Ovary (tissue), 3 donors: ENCODE results near the gene PLEKHA5.

Source experiments
- POLR2A ChIP-seq: fragments of 450-650 bp; IDR thresholded peaks from one replicate; pipeline ENCODE4 v1.6.1; 2017; ENCODE audit warnings: antibody characterized with exemption, mild to moderate bottlenecking, moderate library complexity
- TF ChIP-seq, protein P1 (sequence below), 3 donors: fragments of 450-650 bp in 2 of 3; fragments of 200-600 bp in 1 of 3; IDR thresholded peaks; one replicate each; pipeline versions ENCODE4 v1.5.1 to v1.8.0; 2016 to 2022; ENCODE audit warnings: antibody characterized with exemption in 3 of 3, mild to moderate bottlenecking in 1 of 3
- donor health status: DM: no; HTN: no; CAD: no.

GRCh38 chr12:19154686-19155085 is 25.2 kb downstream of the PLEKHA5 start:
- TF ChIP-seq, protein P1, sequence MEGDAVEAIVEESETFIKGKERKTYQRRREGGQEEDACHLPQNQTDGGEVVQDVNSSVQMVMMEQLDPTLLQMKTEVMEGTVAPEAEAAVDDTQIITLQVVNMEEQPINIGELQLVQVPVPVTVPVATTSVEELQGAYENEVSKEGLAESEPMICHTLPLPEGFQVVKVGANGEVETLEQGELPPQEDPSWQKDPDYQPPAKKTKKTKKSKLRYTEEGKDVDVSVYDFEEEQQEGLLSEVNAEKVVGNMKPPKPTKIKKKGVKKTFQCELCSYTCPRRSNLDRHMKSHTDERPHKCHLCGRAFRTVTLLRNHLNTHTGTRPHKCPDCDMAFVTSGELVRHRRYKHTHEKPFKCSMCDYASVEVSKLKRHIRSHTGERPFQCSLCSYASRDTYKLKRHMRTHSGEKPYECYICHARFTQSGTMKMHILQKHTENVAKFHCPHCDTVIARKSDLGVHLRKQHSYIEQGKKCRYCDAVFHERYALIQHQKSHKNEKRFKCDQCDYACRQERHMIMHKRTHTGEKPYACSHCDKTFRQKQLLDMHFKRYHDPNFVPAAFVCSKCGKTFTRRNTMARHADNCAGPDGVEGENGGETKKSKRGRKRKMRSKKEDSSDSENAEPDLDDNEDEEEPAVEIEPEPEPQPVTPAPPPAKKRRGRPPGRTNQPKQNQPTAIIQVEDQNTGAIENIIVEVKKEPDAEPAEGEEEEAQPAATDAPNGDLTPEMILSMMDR (IDR thresholded peaks at IDR 0.05), result no peak
- no peak for TF ChIP-seq POLR2A
